Uterus (tissue), 2 donors: ENCODE results near the gene CAPN15.

Experiments used
- CTCF ChIP-seq, 4 experiments: fragments of 200-600 bp in 2 of 4; fragments of 450-650 bp in 2 of 4; sonication (generic) in 2 of 4; IDR thresholded peaks; one replicate each; pipeline ENCODE4 v1.5.1; 2016 to 2019; ENCODE audit warnings: antibody characterized with exemption in 4 of 4, mild to moderate bottlenecking in 2 of 4, moderate library complexity in 1 of 4
- POLR2A ChIP-seq, 2 donors: fragments of 450-650 bp; IDR thresholded peaks; one replicate each; pipeline ENCODE4 v1.6.1; 2016; ENCODE audit warnings: antibody characterized with exemption in 2 of 2, mild to moderate bottlenecking in 1 of 2, moderate library complexity in 1 of 2

GRCh38 chr16:568401-569258 lies 41.1 kb downstream of the CAPN15 start:
- TF ChIP-seq CTCF (IDR thresholded peaks at IDR 0.05), result no peak
- no peak for TF ChIP-seq POLR2A (IDR thresholded peaks at IDR 0.05)
